Measurements from ENCODE around the gene KATNAL1. TPM values are rescaled to one million over a fixed set of nuclear protein-coding genes. Genes with fewer than 3 reads are reported as not detected.

Gene KATNAL1
- total RNA-seq, 1 experiment from 2014 or later, result 11.2 TPM

DNA sequence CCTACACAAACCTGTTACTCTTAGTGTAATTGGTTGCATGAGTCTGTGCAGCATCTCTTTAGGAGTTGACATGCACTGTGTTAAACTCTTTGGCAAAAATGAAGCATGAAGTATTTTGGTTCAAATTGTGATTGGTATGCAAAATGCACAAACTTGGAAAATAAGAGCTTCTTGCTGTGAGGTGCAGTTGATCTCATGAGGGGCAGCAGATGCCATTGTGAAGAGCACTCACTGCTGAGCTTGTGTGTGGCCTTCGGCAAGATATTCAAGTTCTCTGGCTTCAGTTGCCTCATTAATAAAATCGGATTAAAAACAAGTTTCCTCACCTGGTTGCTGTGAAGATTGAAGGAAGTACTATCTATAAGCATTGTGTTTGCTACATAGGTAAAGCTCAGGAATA, 142.3 kb downstream of the KATNAL1 start:
- Histone ChIP-seq H2BK20ac (ENCODE audit: low read depth, low read length, poor library complexity, severe bottlenecking) (no peak overlapping the region), H2BK5ac (ENCODE audit: insufficient read length, low read length) (no peak overlapping the region), H3K79me1 (ENCODE audit: insufficient read depth, low read depth, low read length, poor library complexity, severe bottlenecking) (no peaks in the 10 kb centered on the region), H4K5ac (ENCODE audit: insufficient read length, low read depth, low read length) (no peak overlapping the region), H4K8ac (replicated peaks; ENCODE audit: insufficient read length, low read depth, low read length) (no peak overlapping the region), H3K4me2 (ENCODE audit: insufficient read depth, insufficient read length, low read length) (no peak overlapping the region), H3K18ac (ENCODE audit: insufficient read length, low read depth, low read length) (no peak overlapping the region), H3K4ac (ENCODE audit: low read depth, low read length) (no peak overlapping the region), H2AFZ (ENCODE audit: low read length) (no peak overlapping the region), H4K20me1 (ENCODE audit: control insufficient read depth, insufficient read depth, insufficient read length) (no peaks in the 10 kb centered on the region), H3K23me2 (ENCODE audit: insufficient read length, low read depth, low read length, poor library complexity, severe bottlenecking) (no peaks in the 10 kb centered on the region), H3K23ac (ENCODE audit: insufficient read length, low read depth, low read length) (no peak overlapping the region), H3K27ac (ENCODE audit: insufficient read length, low read depth, low read length) (no peak overlapping the region), H3K27me3 (ENCODE audit: insufficient read depth, low read length) (no peaks in the 10 kb centered on the region), H3K9me3 (ENCODE audit: control insufficient read depth, low read depth, low read length) (no peaks in the 10 kb centered on the region), H2BK120ac (ENCODE audit: low read depth, low read length, poor library complexity, severe bottlenecking) (no peak overlapping the region), H3K4me1 (ENCODE audit: insufficient read depth, low read length) (no peaks in the 10 kb centered on the region), H3K14ac (ENCODE audit: insufficient read depth, low read length) (no peak overlapping the region), H3K79me2 (ENCODE audit: insufficient read depth, low read length) (no peaks in the 10 kb centered on the region), H2BK12ac (ENCODE audit: insufficient read length, low read depth, low read length) (no peak overlapping the region), H3K56ac (ENCODE audit: insufficient read length, low read depth, low read length) (no peak overlapping the region), H4K91ac (ENCODE audit: insufficient read length, low read depth, low read length) (no peak overlapping the region), H2BK15ac (ENCODE audit: low read depth, low read length) (no peak overlapping the region), H3K9ac (ENCODE audit: extremely low read depth, insufficient read length, low read length) (no peak overlapping the region), H3T11ph (ENCODE audit: low read length) (no peak overlapping the region), H2AK5ac (ENCODE audit: insufficient read length, low read length) (no peak overlapping the region)
- DNase-seq, result no peak
- H3K9me3 Mint-ChIP-seq, result peaks cover 4 to 6% of the 10 kb centered on the region in 2 experiments; a peak in 3 of 5 replicates
- H3K27me3 Mint-ChIP-seq (ENCODE audit: low read depth), result no peaks in the 10 kb centered on the region
- H3K36me3 Mint-ChIP-seq (ENCODE audit: insufficient read depth in 1 of 3, low read depth in 3 of 3), result peaks cover 2 to 5% (median 4%) of the 10 kb centered on the region in 3 experiments; a peak in 5 of 7 replicates
- H3K27ac Mint-ChIP-seq, result no peak overlapping the region; a peak in 1 of 7 replicates
- H3K4me3 Mint-ChIP-seq, result no peak overlapping the region
- WGBS (ENCODE audit: extremely low coverage, insufficient read length, low lambda C conversion rate), result no CpG with 5 or more reads among the region's 2 CpGs
- H3K4me1 Mint-ChIP-seq, result peaks cover 20 to 26% of the 10 kb centered on the region in 2 experiments
- TF ChIP-seq, protein P1, sequence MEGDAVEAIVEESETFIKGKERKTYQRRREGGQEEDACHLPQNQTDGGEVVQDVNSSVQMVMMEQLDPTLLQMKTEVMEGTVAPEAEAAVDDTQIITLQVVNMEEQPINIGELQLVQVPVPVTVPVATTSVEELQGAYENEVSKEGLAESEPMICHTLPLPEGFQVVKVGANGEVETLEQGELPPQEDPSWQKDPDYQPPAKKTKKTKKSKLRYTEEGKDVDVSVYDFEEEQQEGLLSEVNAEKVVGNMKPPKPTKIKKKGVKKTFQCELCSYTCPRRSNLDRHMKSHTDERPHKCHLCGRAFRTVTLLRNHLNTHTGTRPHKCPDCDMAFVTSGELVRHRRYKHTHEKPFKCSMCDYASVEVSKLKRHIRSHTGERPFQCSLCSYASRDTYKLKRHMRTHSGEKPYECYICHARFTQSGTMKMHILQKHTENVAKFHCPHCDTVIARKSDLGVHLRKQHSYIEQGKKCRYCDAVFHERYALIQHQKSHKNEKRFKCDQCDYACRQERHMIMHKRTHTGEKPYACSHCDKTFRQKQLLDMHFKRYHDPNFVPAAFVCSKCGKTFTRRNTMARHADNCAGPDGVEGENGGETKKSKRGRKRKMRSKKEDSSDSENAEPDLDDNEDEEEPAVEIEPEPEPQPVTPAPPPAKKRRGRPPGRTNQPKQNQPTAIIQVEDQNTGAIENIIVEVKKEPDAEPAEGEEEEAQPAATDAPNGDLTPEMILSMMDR (conservative IDR thresholded peaks at IDR 0.05), result no peak
